Stomach (tissue), 4 donors: ENCODE results near the gene UBE2U.

Experiments used
- EP300 ChIP-seq: sonication (generic); formaldehyde crosslinking; IDR thresholded peaks from one replicate; pipeline ENCODE4 v1.6.1; 2017; ENCODE audit warnings: antibody characterized with exemption
- POLR2A ChIP-seq, 4 donors: fragments of 450-650 bp; IDR thresholded peaks; one replicate each; pipeline ENCODE4 v1.6.1; 2016; ENCODE audit warnings: antibody characterized with exemption in 4 of 4, control low read depth in 2 of 4, mild to moderate bottlenecking in 1 of 4, moderate library complexity in 1 of 4
- TF ChIP-seq, protein P1 (sequence below), 7 experiments: fragments of 450-650 bp in 4 of 7; fragments of 200-600 bp in 3 of 7; sonication (generic) in 3 of 7; IDR thresholded peaks; one replicate each; pipeline ENCODE4 v1.5.1; 2016 to 2019; ENCODE audit warnings: antibody characterized with exemption in 7 of 7, control low read depth in 2 of 7, mild to moderate bottlenecking in 1 of 7

DNA sequence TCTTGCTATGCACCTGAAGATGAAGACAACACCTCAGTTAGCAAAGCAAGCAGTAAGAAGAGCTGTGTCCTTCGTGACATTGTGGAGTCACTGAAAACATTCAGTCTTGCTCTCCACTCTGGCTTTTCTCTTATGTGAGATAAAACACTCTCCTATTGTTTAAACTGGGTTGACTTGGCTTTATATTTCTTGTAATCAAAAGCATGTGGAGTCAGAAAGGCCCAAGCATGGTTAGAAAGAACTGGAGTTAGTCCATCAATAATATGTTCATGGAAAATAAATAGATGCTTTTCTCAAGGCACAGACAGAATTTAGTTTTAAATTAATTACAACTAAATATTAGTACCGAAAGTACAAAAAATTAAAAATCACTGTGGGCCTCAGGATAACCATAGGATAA is 61.7 kb downstream of the UBE2U start:
- no peak for TF ChIP-seq POLR2A (IDR thresholded peaks at IDR 0.05)
- TF ChIP-seq, protein P1, sequence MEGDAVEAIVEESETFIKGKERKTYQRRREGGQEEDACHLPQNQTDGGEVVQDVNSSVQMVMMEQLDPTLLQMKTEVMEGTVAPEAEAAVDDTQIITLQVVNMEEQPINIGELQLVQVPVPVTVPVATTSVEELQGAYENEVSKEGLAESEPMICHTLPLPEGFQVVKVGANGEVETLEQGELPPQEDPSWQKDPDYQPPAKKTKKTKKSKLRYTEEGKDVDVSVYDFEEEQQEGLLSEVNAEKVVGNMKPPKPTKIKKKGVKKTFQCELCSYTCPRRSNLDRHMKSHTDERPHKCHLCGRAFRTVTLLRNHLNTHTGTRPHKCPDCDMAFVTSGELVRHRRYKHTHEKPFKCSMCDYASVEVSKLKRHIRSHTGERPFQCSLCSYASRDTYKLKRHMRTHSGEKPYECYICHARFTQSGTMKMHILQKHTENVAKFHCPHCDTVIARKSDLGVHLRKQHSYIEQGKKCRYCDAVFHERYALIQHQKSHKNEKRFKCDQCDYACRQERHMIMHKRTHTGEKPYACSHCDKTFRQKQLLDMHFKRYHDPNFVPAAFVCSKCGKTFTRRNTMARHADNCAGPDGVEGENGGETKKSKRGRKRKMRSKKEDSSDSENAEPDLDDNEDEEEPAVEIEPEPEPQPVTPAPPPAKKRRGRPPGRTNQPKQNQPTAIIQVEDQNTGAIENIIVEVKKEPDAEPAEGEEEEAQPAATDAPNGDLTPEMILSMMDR (IDR thresholded peaks at IDR 0.05) = no peak
- no peak for TF ChIP-seq EP300
